Osteoblast (primary cell): Measurements from ENCODE around the gene SH3TC1. TPM values are rescaled to one million over a fixed set of nuclear protein-coding genes. Genes with fewer than 3 reads are reported as not detected.
A peak's percentile ranks its signal among the peaks of the same experiment; 100 is the strongest.

Source experiments
- DNase-seq: peaks from one replicate; pipeline ENCODE4 v3.0.0; 2011; ENCODE audit warnings: low spot score, mixed read lengths; ENCODE audit not compliant: insufficient read length; ENCODE audit errors: missing footprints
- H2AFZ ChIP-seq: 2 replicates; pipeline ENCODE4 v1.6.0; 2011; ENCODE audit warnings: mild to moderate bottlenecking, low read length
- H3K27ac ChIP-seq: 2 replicates; pipeline ENCODE4 v1.5.1; 2011; ENCODE audit warnings: mild to moderate bottlenecking, low read depth, low read length, moderate library complexity
- H3K27me3 ChIP-seq: 2 replicates; pipeline ENCODE4 v1.6.0; 2012; ENCODE audit warnings: mild to moderate bottlenecking, control low read depth, inconsistent platforms, low read length, moderate library complexity; ENCODE audit not compliant: insufficient read depth
- H3K36me3 ChIP-seq: 2 replicates; pipeline ENCODE4 v1.5.1; 2011; ENCODE audit warnings: mild to moderate bottlenecking, low read length, control low read depth, moderate library complexity; ENCODE audit not compliant: insufficient read depth
- H3K4me1 ChIP-seq: 2 replicates; pipeline ENCODE4 v1.5.1; 2011; ENCODE audit warnings: mild to moderate bottlenecking, low read length, control low read depth, moderate library complexity; ENCODE audit not compliant: insufficient read depth
- H3K4me2 ChIP-seq: 2 replicates; pipeline ENCODE4 v1.6.0; 2011; ENCODE audit warnings: mild to moderate bottlenecking, low read length; ENCODE audit not compliant: insufficient read depth
- H3K4me3 ChIP-seq: fragments of 200-600 bp; sonication (generic); 3 replicates; pipeline ENCODE4 v1.5.1; 2012; ENCODE audit warnings: mild to moderate bottlenecking, low read length, inconsistent platforms; ENCODE audit not compliant: insufficient read depth
- H3K79me2 ChIP-seq: 2 replicates; pipeline ENCODE4 v1.6.0; 2012; ENCODE audit warnings: mild to moderate bottlenecking, low read length, control low read depth, inconsistent platforms; ENCODE audit not compliant: insufficient read depth
- H3K9me3 ChIP-seq: 2 replicates; pipeline ENCODE4 v1.5.1; 2011; ENCODE audit warnings: low read depth, low read length, control low read depth
- H4K20me1 ChIP-seq: 2 replicates; pipeline ENCODE4 v1.6.0; 2012; ENCODE audit warnings: mild to moderate bottlenecking, low read length, control low read depth; ENCODE audit not compliant: insufficient read depth
- CTCF ChIP-seq: IDR thresholded peaks from 2 replicates; pipeline ENCODE4 v1.5.1; 2011; ENCODE audit warnings: mild to moderate bottlenecking, low read depth, low read length, moderate library complexity; ENCODE audit errors: extremely low read depth
- total RNA-seq: library from RNA; depleted of rRNA; stranded (reverse); fragments of >200 nt; gene quantifications from 2 replicates; pipeline ENCODE4 v1.2.3, GENCODE V29; 2012

The SH3TC1 gene
- total RNA-seq, 1 donor = 3.6 TPM

GRCh38 chr4:8174970-8175369, 24.1 kb upstream of the SH3TC1 start:
- no peak for TF ChIP-seq CTCF
- no peaks in the 10 kb centered on the region for H3K36me3 ChIP-seq

GRCh38 chr4:8175686-8176085, 23.4 kb upstream of the SH3TC1 start:
- H3K4me3 ChIP-seq = no peak overlapping the region
- no peaks in the 10 kb centered on the region for H3K4me1 ChIP-seq
- H3K27me3 ChIP-seq = peaks cover 19% of the 10 kb centered on the region
- no peaks in the 10 kb centered on the region for H4K20me1 ChIP-seq
- DNase-seq = peak; percentile 63
- no peaks in the 10 kb centered on the region for H3K79me2 ChIP-seq
- H3K27ac ChIP-seq = no peak overlapping the region
- no peaks in the 10 kb centered on the region for H3K36me3 ChIP-seq
- H2AFZ ChIP-seq = no peak overlapping the region
- H3K9me3 ChIP-seq = no peaks in the 10 kb centered on the region
- no peak overlapping the region for H3K4me2 ChIP-seq
- TF ChIP-seq CTCF = no peak

More at GRCh38 chr4:8174970-8175369, 24.1 kb upstream of the SH3TC1 start:
- H3K27ac ChIP-seq = no peak overlapping the region
- no peaks in the 10 kb centered on the region for H4K20me1 ChIP-seq
- H3K27me3 ChIP-seq = peaks cover 23% of the 10 kb centered on the region
- no peak overlapping the region for H2AFZ ChIP-seq
- no peak overlapping the region for H3K4me2 ChIP-seq
- no peaks in the 10 kb centered on the region for H3K79me2 ChIP-seq
- no peaks in the 10 kb centered on the region for H3K4me1 ChIP-seq
- no peak for DNase-seq
- no peak overlapping the region for H3K4me3 ChIP-seq
- H3K9me3 ChIP-seq = no peaks in the 10 kb centered on the region

GRCh38 chr4:8176547-8177399, 22.3 kb upstream of the SH3TC1 start:
- Histone ChIP-seq H3K4me3 (no peak overlapping the region), H3K4me1 (no peaks in the 10 kb centered on the region), H3K9me3 (no peaks in the 10 kb centered on the region), H2AFZ (peak overlapping the region; percentile 24), H3K27me3 (peaks cover 15% of the 10 kb centered on the region), H3K36me3 (no peaks in the 10 kb centered on the region), H4K20me1 (no peaks in the 10 kb centered on the region), H3K4me2 (no peak overlapping the region), H3K27ac (no peak overlapping the region), H3K79me2 (no peaks in the 10 kb centered on the region)
- DNase-seq = peak; percentile 97
- peak; percentile 86 for TF ChIP-seq CTCF

GRCh38 chr4:8177552-8177951, 21.5 kb upstream of the SH3TC1 start:
- Histone ChIP-seq H4K20me1 (no peaks in the 10 kb centered on the region), H3K9me3 (no peaks in the 10 kb centered on the region), H3K79me2 (no peaks in the 10 kb centered on the region), H3K27ac (no peak overlapping the region), H3K27me3 (peaks cover 14% of the 10 kb centered on the region), H3K4me1 (no peaks in the 10 kb centered on the region), H3K36me3 (no peaks in the 10 kb centered on the region), H3K4me3 (no peak overlapping the region), H3K4me2 (no peak overlapping the region), H2AFZ (no peak overlapping the region)
- no peak for DNase-seq
- no peak for TF ChIP-seq CTCF
